ENCODE results near the gene SHISAL1.

GRCh38 chr22:44333847-44334635 lies 21.3 kb upstream of the SHISAL1 start:
- TF ChIP-seq POLR2A (IDR thresholded peaks at IDR 0.05) = no peak
- TF ChIP-seq, protein P1, sequence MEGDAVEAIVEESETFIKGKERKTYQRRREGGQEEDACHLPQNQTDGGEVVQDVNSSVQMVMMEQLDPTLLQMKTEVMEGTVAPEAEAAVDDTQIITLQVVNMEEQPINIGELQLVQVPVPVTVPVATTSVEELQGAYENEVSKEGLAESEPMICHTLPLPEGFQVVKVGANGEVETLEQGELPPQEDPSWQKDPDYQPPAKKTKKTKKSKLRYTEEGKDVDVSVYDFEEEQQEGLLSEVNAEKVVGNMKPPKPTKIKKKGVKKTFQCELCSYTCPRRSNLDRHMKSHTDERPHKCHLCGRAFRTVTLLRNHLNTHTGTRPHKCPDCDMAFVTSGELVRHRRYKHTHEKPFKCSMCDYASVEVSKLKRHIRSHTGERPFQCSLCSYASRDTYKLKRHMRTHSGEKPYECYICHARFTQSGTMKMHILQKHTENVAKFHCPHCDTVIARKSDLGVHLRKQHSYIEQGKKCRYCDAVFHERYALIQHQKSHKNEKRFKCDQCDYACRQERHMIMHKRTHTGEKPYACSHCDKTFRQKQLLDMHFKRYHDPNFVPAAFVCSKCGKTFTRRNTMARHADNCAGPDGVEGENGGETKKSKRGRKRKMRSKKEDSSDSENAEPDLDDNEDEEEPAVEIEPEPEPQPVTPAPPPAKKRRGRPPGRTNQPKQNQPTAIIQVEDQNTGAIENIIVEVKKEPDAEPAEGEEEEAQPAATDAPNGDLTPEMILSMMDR (IDR thresholded peaks at IDR 0.05) = no peak

All from ovary (tissue), 3 donors.